Panc1 (cell line): ENCODE measurements around the gene TP73. TPM values are rescaled to one million over a fixed set of nuclear protein-coding genes. Genes with fewer than 3 reads are reported as not detected.

Experiments used
- ATAC-seq: fragments of 200-7000 bp; cut with Tn5 transposase; 2 replicates; pipeline ENCODE4 v1.9.1; 2020; ENCODE audit warnings: mild to moderate bottlenecking, moderate library complexity
- BruUV-seq: library from RNA; stranded (reverse); fragments of 400-500 nt; replicated peaks from 2 replicates; lab custom pipeline; 2021; lab: Mats Ljungman, UMichigan
- CTCF ChIA-PET: fragments of 300-600 bp; sonication (Branson Sonifier 250); formaldehyde crosslinking; loops from one replicate; lab custom pipeline; 2022; ENCODE audit warnings: antibody characterized with exemption; lab: Charles Lee
- POLR2A ChIA-PET: fragments of 300-600 bp; sonication (Branson Sonifier 250); formaldehyde crosslinking; loops from one replicate; lab custom pipeline; 2022; ENCODE audit warnings: antibody characterized with exemption; lab: Charles Lee
- DNase-seq: peaks from one replicate; pipeline ENCODE4 v3.0.0-alpha.2; 2010; ENCODE audit warnings: low read depth, low spot score
- H3K27ac ChIP-seq: 2 replicates; pipeline ENCODE4 v1.5.1; 2011; ENCODE audit warnings: mild to moderate bottlenecking, low read length, inconsistent platforms
- H3K27me3 ChIP-seq: fragments of 200-500 bp; sonication (Bioruptor generic); 2 replicates; pipeline ENCODE4 v1.6.0; 2014; ENCODE audit warnings: low read length, inconsistent platforms; ENCODE audit not compliant: control insufficient read depth, insufficient read depth
- H3K36me3 ChIP-seq: fragments of 200-500 bp; sonication (Bioruptor generic); 2 replicates; pipeline ENCODE4 v1.5.1; 2014; ENCODE audit warnings: inconsistent platforms, mild to moderate bottlenecking, low read length, moderate library complexity; ENCODE audit not compliant: control insufficient read depth, insufficient read depth
- H3K4me1 ChIP-seq: 2 replicates; pipeline ENCODE4 v1.5.1; 2011; ENCODE audit warnings: inconsistent platforms, mild to moderate bottlenecking, low read length, moderate library complexity; ENCODE audit not compliant: control insufficient read depth, insufficient read depth
- H3K4me3 ChIP-seq, 2 experiments: 2 replicates each; pipeline ENCODE4 v1.5.1; 2011 to 2012; ENCODE audit warnings: low read depth in 2 of 2, low read length in 2 of 2, mild to moderate bottlenecking in 2 of 2, inconsistent platforms in 1 of 2, moderate library complexity in 1 of 2
- H3K9me3 ChIP-seq: fragments of 200-500 bp; sonication (Bioruptor generic); 2 replicates; pipeline ENCODE4 v1.5.1; 2014; ENCODE audit warnings: low read depth, mild to moderate bottlenecking, inconsistent platforms, low read length, moderate library complexity; ENCODE audit not compliant: control insufficient read depth, insufficient read depth
- CTCF ChIP-seq: fragments of 450-650 bp; IDR thresholded peaks from 2 replicates; pipeline ENCODE4 v1.5.1; 2017; ENCODE audit warnings: mild to moderate bottlenecking
- POLR2AphosphoS5 ChIP-seq: IDR thresholded peaks from 2 replicates; pipeline ENCODE4 v1.6.1; 2012; ENCODE audit warnings: mild to moderate bottlenecking, low read depth, low read length, moderate library complexity
- REST ChIP-seq, 2 experiments: IDR thresholded peaks; 2 replicates each; pipeline ENCODE4 v1.6.1; 2011 to 2012; ENCODE audit warnings: low read depth in 2 of 2, control low read depth in 1 of 2, low read length in 1 of 2, mild to moderate bottlenecking in 1 of 2, moderate library complexity in 1 of 2; ENCODE audit not compliant: insufficient read depth in 1 of 2
- SIN3A ChIP-seq: IDR thresholded peaks from 2 replicates; pipeline ENCODE4 v1.6.1; 2012; ENCODE audit warnings: low read depth, mild to moderate bottlenecking, low read length, moderate library complexity, borderline replicate concordance; ENCODE audit not compliant: insufficient read depth
- TCF7L2 ChIP-seq: IDR thresholded peaks from 2 replicates; pipeline ENCODE4 v1.6.1; 2011; ENCODE audit warnings: mild to moderate bottlenecking, low read depth, low read length, inconsistent platforms
- in situ Hi-C: cut with HindIII; loops from 2 replicates; pipeline ENCODE4 v1.10.0; 2016; ENCODE audit warnings: low sequenced_read_pairs, low pct_unique_long_range_greater_than_20kb
- intact Hi-C: fragments of 100-400 bp; cut with micrococcal nuclease; formaldehyde crosslinking; loops from one replicate; pipeline ENCODE4 v1.10.0; 2022; ENCODE audit not compliant: unreplicated experiment
- total RNA-seq: library from RNA; stranded (reverse); gene quantifications from one replicate; pipeline ENCODE4 v1.2.1, GENCODE V29; 2021; ENCODE audit not compliant: unreplicated experiment

The TP73 gene
- total RNA-seq, 1 experiment from 2014 or later: 4.7 TPM

GRCh38 chr1:3768811-3769390 lies 116.6 kb downstream of the TP73 start:
- no peaks in the 10 kb centered on the region for H3K27me3 ChIP-seq
- no peak for TF ChIP-seq POLR2AphosphoS5
- TF ChIP-seq REST (IDR thresholded peaks at IDR 0.05; ENCODE audit: insufficient read depth in 1 of 2, low read depth in 2 of 2, low read length in 1 of 2): no peak
- no peak for TF ChIP-seq TCF7L2
- H3K4me3 ChIP-seq: no peak overlapping the region
- no TSS peak for BruUV-seq
- POLR2A ChIA-PET: no interaction called here
- CTCF ChIA-PET: no interaction called here
- H3K36me3 ChIP-seq: no peaks in the 10 kb centered on the region
- H3K9me3 ChIP-seq: no peaks in the 10 kb centered on the region
- in situ Hi-C loops (no loop called here), intact Hi-C loops (no loop called here)
- peaks cover 16% of the 10 kb centered on the region for H3K4me1 ChIP-seq
- no peak for ATAC-seq
- DNase-seq: no peak
- no peak overlapping the region for H3K27ac ChIP-seq

GRCh38 chr1:3770047-3770765 lies 117.9 kb downstream of the TP73 start:
- Histone ChIP-seq H3K27ac (no peak overlapping the region), H3K4me3 (no peak overlapping the region), H3K9me3 (no peaks in the 10 kb centered on the region), H3K27me3 (no peaks in the 10 kb centered on the region), H3K36me3 (no peaks in the 10 kb centered on the region), H3K4me1 (peaks cover 26% of the 10 kb centered on the region)
- intact Hi-C loops: no loop called here
- no peak for DNase-seq
- POLR2A ChIA-PET: no interaction called here
- ATAC-seq: no peak
- CTCF ChIA-PET: no interaction called here
- in situ Hi-C loops: no loop called here
- BruUV-seq: no TSS peak
- no peak for TF ChIP-seq POLR2AphosphoS5
- no peak for TF ChIP-seq SIN3A
- TF ChIP-seq TCF7L2: no peak
- no peak for TF ChIP-seq CTCF
- no peak for TF ChIP-seq REST (IDR thresholded peaks at IDR 0.05; ENCODE audit: insufficient read depth in 1 of 2, low read depth in 2 of 2, low read length in 1 of 2)
